Measurements from ENCODE around the gene SLC6A4.
"Not testable (repeated sequence)": the region's sequence is repeated elsewhere in the genome, so short reads cannot be mapped to it uniquely, and the experiment has no call there.

The SLC6A4 gene

DNA sequence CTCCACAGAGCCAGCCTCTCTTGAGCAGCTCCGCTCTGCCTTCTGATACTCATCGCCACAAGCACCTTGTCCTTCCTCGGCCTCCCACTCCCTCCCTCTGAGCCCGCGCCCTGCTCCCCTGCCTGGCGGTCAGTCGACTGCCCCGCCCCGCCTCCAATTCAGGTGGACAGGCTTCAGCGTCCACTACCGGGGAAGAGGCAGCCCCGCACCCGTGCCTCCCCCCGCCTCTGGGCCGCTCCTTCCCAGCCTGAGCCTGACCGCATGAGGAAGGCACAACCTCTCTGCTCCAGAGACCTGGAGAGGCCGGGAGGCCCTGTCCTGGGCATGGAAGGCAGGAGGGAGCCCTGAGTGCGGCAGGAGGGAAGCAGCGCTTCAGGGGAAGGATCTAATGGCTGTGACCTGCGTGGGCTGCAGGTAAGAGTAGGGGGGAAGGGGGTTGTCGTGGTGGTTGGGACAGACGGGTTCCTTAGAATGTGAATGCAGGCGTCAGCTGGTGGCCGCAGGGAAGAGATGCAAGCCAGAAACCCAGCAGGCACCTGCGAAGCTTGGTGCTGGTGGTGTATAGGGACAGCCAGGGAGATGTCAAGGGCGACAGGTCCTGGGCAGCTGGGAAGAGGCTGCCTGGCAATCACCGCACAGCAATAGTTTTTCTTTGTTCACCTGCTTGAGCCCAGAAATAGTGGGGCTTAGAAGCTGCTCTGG, 3.0 kb upstream of the SLC6A4 start:
- no peak for DNase-seq

DNA sequence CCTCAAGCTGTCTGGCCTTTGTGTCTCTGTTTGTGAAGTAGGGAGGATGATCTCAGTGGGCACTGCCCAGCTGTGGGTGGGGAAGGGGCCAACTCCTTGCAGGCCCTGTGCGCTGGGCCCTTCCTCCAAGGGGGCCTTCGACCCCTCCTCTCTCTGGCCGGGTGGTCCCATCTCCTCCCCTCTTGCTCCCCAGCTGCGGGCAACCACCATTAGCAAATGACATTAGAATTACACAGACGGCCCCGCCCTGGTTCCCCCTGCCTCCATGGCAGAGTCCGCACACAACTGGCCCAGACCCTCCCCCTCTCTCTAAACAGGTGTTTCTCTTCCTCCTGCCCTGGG, 2.5 kb upstream of the SLC6A4 start:
- no peak for DNase-seq

DNA sequence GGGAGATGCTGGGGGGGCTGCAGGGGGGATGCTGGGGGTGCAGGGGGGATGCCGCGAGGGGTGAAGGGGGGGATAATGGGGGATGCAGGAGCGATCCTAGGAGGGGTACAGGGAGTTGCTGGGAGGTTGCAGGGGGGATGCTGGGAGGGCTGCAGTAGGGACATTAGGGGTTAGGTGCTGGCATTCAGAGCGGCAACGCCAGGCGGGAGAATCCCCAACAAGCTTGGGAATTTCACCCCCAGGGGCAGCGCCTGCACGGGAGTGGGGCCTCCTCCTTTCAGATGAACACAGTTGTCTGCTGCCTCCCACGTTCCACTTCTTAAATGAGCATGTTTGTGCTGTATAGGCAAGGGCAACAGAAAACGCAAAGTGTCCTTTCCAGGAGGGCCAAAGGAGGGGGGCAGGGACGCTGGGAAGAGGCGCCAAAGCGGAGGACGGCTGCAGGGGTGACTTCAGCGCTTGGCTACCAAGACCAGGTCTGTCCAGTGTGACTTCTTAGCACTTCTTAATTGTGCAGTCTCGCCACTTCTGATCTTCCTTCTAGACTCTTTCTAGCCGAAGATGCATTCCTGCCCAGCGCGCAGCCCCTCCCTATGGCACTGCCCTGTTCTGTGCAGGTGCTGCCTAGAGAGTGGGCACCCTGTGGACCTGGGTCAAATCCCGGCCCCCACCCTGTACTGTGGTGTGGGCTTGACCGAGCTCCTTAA, 2.0 kb upstream of the SLC6A4 start:
- no peak for DNase-seq

DNA sequence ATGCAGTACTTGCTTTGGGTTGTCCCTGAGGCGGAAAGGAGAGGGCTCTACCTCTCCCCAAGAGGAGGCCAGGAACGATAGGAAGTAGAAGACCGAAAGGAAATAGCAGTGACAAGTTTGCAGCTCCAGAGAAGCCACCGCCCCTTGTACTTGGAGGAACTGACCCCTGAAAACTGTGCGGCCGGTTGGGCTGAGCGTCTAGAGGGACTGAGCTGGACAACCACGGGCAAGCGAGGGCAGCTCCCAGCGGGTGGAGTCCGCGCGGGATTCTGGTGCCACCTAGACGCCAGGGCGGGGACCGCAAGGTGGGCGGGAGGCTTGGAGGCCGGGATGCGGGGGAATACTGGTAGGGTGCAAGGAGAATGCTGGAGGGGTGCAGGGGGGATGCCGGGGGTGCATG, 1.3 kb upstream of the SLC6A4 start:
- DNase-seq = no peak

DNA sequence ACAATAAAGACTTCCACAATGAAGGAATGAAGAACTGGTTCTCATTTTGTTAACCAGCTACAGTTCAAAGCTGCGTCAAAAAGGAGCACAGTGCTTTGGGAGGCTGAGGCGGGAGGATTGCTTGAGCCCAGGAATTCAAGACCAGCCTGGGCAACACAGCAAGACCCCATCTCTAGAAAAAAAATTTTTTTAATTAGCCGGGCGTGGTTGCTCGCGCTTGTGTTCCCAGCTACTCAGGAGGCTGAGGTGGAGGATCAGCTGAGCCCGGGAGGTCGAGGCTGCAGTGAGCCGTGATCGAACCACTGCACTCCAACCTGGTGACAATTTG, 764 bp upstream of the SLC6A4 start:
- DNase-seq = no peak

DNA sequence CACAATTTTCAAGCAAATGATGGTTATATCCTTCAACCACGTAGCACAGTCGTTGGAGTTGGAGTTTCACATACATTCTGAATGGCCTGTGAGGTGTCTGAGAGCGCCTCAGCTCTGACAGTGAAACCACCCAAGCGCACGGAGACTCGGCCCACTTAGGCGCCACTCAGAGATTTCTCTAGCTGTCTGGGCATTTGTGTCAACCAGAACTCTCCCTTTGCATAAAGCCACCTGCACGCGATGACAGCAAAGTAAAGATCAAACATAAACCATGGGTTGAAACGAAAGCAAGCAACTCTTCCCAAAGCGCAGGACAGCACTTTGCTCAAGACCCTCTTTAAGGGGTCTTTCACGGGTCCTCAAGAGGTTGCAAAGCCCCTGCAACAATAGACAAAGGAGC, 533 bp downstream of the SLC6A4 start:
- DNase-seq = no peak

DNA sequence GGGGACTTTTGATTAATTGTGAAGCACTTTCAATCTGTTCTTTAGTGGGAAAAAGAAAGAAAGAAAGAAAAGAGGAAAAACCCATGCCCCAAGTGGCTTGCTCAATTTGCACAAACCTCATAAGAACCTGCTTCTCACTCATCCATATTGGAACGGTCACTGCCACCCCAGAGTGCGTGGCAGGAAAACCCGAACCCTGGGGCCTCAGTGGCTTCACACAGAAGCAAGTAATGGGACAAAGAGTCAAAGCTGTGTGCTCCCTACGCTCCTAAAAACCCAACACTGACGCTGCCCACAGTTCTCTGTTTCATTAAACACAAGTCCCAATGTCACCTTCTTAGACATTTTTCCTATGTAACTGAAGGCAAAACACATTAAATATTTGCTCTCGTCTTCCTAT, 1.2 kb downstream of the SLC6A4 start:
- DNase-seq = no peak

DNA sequence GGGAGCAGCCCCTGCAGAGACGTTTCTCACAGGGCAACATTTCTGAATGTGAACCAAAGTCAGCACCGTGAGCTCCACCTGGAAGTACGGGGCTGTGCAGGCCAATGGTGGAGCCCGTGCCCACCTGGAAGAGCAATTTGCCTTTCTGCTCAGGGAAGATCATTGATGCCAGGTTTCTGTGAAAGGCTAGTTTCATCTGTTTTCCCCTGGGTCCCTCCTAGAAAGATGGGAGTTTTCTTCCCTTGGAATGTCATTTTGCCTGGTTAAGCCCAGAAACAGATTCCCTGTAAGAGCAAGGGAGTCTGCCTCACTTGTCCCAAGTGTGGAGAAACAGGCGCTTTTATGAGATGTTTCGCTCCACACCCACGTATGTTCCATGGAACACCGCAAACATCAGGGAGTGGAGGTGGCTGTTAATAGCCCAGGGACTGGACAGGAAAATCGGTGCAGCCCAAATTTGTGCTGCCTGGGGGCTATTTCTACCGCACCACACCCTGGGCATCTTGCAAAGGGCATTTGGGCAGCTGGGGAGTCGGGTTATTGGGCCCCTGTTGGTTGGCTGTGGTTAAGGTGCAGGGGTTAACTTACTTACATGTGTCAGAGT, 2.6 kb downstream of the SLC6A4 start:
- DNase-seq = no peak

DNA sequence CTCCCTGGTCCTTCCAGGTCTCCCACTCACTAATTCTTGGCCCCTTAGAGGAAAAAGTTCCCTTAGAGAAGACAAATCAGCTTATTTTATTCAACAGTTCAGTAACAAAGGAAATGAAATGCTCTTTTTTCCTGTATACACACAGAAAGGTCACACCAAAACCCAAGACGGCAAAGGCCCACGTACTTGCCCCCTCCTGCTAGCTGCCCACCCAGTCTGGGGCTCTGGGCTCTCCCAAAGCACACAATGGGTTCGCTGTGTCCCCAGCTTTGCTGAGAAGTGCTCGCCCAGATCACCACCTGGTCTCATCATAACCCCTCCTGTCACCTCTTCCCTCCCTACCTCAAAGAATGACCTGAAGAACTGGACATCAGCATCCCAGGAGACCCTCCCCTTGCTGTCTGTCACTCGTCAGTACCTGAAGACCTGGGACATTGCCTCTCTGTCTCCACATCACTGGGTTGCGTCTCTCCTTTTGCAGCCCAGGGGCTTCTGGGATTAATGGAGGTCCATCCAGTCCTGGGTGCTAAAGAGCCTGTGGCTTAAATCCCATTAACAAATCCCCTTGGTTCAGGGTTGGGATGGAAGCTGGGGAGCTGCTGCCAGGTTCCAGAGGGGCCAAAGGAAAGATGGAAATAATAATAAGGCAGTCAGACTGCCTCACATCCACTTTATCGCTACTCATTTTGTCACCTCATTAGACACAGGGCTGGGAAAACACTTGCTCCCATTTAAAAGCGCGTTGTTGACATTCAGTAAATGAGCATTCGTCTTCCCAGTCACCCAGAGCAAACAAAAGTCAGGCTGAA, 3.3 kb downstream of the SLC6A4 start:
- DNase-seq = no peak

DNA sequence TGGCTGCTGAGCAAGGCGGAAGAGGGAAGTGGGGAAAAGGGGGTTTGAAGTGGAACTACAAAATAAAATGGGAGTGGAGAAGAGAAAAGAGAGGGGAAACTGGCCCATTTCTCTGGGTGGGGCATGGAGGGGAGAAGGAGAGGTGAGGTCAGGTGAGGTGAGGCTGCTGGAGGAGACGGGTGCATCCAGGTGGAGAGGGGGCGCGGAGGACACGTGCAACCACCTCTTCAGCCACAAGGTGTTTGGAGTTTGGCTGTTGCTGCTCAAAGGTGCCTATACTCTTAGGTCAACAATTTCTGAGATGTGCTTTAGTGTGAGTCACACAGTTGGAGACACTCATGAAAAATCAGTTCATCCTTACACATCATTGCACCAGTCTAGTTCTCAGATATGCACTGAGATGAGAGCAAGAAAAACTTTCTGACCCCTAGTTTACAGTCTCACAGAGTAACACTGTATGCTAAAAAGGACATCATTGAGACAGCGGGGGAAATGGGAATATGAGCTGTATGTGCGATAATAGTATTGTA, 4.8 kb downstream of the SLC6A4 start:
- no peak for DNase-seq

DNA sequence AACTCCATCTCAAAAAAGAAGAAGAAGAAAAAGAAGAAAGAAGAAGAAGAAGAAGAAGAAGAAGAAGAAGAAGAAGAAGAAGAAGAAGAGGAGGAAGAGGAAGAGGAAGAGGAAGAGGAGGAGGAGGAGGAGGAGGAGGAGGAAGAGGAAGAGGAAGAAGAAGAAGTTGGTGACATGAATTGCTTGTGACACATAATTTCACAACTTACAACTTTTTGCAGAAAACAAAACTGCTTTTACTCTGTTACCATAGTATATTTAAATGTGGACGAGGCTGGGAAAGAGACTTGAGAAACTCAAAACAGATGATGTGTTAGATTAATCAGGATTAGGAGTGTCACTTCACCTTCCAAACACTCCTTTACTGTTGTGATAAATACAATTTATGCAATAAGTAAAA, 5.5 kb downstream of the SLC6A4 start:
- not testable (repeated sequence) for DNase-seq

DNA sequence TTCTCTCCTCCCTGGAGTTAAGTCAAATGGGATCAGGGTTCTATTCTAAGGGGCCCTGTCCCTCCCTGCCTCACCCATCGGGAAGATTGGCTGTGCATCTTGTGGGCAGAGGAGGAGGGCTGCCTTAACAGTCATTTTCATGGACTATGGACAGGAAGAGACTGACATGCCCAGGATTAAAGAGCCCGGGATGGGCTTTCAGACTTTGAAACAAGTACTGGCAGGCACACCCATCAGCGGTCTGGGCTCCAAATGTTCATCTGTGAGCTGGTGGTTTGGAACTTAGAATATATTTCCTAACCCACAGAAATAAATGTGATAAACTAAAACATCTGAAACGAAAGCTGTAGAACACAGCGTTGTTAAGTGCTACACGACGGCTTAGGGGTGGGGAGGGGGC, 6.5 kb downstream of the SLC6A4 start:
- no peak for DNase-seq

DNA sequence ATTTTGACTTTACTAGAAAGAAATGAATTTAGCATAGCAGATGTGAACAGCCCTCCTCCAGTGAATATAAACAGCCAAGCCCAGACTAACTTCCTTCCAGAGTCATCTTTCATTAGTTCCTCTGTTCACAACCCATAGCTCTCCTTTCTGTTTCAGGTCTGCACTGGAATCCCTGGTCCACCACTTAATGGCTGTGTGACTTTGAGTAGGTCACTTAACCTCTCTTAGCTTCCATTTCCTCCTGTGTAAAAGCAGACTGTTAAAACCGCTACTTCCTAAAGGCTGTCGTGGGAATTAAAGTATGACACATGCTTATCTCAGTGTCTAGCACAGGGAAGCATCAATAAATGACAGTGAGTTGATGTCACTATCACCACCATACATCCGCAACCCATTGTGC, 7.5 kb downstream of the SLC6A4 start:
- no peak for DNase-seq

DNA sequence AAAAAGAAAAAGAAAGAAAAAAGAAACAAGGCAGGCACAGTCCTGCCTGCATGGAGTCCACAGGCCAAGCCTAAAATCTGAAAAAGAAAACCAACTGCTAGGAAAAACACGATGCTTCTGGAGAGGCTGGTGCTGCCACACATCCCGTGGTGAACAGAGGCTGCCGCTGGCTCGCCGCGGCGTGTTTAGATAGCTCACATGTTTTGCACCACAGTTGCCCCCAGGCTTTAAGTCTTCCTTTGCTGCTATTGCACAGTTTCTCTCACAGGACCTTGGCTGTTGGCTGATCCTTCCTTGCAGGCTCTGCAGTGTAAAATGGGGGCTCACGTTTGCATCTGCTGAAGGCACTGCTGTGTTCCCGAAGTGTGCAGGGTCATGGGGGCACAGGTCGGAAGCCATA, 8.6 kb downstream of the SLC6A4 start:
- DNase-seq = no peak

DNA sequence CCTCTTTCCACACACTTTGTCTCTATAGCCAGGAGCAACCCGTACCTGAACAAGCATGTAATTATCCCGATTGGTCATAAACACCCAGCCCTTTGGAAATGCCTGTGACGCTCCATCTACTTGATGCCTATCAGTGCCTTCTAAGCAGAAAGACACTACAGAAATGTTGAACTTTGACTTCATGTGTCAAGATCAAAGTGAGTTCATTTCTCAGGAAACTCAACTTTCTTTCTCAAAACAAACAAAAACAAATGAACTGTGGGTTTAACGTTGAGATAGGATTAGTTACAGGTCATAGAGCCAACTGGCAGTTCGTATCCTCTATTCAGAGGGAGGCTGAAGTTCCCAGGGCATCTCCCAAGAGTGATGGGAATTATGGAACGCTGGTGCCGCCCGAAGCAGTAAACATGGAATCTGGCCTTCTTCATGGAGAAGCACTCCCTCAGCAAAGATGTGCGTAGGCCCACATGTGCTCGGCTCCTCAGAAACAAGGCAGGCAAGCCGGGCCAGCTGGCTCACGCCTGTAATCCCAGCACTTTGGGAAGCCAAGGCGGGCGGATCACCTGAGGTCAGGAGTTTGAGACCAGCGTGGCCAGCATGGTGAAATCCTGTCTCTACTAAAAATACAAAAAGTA, 9.5 kb downstream of the SLC6A4 start:
- no peak for DNase-seq

DNA sequence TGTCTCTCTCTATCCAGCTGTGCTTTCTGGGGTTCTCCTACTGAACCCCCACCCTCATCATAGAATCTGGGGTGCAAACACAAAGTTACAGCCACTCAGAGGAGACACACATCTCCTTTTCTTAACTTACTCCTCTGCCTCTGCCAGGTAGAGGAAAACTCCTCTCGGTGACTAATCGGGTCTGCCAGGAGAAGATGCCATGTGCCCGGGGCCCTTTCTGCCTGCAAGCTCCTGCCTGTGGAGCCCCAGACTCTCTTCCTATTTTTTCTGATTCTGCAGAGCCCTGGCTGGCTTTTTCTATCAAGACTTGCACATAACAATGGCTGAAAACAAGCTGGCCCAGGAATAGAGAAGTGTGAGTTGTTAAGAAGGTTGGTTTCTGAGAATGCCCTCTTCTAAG, 10.4 kb downstream of the SLC6A4 start:
- no peak for DNase-seq

DNA sequence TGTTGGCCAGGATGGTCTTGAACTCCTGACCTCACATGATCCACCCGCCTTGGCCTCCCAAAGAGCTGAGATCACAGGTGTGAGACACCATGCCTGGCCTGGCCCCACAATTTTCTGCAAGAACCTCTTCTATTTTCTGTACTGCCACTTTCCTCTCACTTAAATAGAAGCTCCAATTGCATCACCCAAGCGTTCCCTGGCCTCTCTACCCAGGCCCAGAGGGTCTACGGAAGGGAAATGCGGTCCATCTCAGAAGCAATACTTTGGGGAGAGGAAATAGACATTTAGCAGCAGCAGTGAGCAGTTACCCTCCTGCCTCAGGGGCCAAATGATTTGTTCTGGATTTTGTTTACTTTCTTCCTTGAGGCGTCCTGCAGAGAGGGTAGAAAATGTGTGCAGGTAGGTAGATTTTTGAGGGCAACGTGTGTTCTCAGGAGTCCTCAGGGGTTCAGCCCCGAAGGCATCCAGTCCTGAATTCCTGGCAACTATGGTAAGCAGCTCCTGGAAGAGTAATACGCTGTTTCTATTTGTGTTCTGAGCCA, 11.0 kb downstream of the SLC6A4 start:
- DNase-seq = no peak

DNA sequence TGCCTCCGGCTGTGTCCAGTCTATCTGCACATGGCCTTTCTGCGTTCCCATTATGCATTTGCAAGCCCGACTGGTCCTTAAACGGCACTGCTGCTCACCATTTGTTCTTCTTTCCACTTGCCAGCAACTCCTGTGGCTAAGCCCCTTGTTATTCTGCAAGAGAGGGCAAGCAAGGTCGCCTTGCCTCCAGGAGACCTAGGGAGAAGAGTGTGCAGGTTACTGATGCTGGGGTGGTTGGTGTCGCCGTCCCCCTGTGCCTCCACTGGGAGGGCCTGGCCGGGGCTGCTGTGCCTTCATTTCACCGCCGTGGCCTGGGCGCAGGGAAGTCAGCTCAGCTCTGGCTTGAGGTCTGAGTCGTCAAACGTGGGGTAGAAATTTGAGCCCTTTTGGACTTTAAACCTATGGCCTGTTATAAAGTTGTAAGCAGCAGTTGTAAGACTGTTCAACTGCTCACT, 12.7 kb downstream of the SLC6A4 start:
- no peak for DNase-seq

DNA sequence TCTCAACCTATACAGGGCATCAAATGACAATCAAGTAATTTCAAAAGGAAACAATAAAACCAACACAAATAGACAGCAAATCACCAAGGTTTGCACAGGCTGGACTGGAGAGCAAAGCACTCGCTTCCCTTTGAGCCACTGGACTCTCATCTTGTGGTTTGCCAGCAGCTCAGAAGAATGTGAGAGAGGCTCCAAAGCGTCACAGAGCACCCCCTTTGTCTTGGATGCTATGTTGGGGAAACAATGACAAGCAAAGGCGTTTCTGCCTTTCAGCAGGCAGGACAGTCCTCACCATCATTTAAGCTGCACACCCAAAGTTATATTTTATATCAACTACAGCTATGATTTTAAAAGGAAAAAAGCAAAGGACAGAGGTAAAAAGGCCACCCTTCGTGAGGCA, 13.2 kb downstream of the SLC6A4 start:
- no peak for DNase-seq

DNA sequence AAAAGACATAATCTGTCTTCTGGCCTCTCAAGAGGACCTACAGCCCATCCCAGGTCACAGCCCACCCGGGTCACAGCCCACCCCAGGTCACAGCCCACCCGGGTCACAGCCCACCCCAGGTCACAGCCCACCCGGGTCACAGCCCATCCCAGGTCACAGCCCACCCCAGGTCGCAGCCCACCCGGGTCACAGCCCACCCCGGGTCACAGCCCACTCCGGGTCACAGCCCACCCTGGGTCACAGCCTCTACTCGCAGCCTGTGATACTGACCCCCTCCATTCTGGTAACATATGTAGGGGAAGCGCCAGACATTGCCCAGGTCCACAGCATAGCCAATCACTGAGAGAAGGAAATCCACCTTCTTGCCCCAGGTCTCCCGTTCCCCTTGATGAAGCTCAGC, 14.2 kb downstream of the SLC6A4 start:
- no peak for DNase-seq

DNA sequence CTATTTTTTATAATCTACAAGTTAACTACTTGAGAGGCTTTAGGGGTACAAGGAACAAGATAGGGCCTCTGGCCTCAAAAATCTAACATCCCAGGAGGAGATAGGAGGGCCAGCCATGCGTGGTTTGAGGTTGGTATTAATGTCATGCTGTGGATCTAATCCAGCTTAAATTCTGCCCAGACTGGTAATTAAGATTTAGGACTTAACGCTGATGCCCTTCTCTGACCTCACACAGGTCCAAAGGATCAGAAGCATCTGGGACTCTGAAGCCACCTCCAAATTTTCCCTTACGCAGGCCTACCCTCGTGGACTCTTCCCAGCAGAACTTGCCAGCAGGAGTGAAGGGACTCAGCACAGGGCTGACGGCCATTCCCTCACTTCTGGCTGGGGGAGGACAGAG, 15.1 kb downstream of the SLC6A4 start:
- no peak for DNase-seq

DNA sequence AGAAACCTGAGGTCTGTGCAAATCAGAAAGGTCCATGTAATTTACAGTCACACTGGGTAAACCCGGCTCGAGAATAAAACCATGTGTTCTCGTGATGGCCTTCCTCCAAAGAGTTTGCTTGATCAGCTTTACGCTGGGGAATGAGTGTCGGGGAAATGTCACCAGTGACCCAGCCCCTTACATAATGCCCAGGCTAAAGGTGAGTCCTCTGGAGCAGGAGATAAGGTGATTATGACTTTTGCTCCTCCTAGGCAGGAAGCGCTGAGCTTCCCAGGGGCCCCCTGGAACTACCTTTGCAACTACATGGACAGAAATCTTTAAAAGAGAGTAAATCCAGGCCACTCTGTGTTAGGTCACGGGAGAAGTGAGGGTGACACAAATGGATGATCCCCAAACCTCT, 15.7 kb downstream of the SLC6A4 start:
- no peak for DNase-seq

DNA sequence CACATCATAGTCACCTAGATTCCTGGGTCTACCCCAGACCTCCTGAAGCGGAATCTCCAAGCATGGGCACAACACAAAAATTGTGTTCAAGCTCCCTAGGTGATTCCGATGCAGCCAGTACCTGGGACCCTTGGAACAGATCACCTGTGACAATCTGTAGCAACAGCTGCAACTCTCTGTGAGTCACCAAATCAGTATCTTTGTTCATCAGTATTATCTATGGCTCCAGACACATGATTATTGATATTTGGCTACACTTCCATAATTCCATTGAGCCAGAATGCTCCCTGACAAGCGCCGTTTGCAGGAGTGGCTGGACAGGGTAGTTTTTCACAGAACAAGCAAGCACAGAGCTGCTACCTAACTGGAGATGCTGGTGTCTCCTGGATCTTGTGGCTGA, 16.2 kb downstream of the SLC6A4 start:
- DNase-seq = no peak

Measured in NCI-H446 treated with DMSO at 0.1 percent for 48 hours (cell line).